NCI-H1694 treated with DMSO at 0.1 percent for 48 hours (cell line): ENCODE data around the gene CCDC30.
A peak's percentile ranks its signal among the peaks of the same experiment; 100 is the strongest.

ENCODE experiments used
- DNase-seq: peaks from one replicate; lab custom pipeline; 2025; lab: John Stamatoyannopoulos, UW

CCDC30 gene

GRCh38 chr1:42462828-42463763 lies at the start of gene CCDC30:
CCDC30 (plus strand) TSS chr1:42463286; CDS start chr1:42480552, 17,266 bp downstream.
- DNase-seq, result peak; percentile 98

- DNase-seq, result no peak
Measured at GRCh38 chr1:42414551-42415496, 48.3 kb upstream of the CCDC30 start.

- DNase-seq, result no peak
Measured at GRCh38 chr1:42417166-42417565, 45.9 kb upstream of the CCDC30 start.

GRCh38 chr1:42418516-42418915 lies 44.6 kb upstream of the CCDC30 start:
- DNase-seq, result no peak

GRCh38 chr1:42419126-42419821 lies 43.8 kb upstream of the CCDC30 start:
- DNase-seq, result peak; percentile 93

GRCh38 chr1:42420121-42420520 lies 43.0 kb upstream of the CCDC30 start:
- DNase-seq, result peak; percentile 37

- DNase-seq, result peak; percentile 98
Measured at GRCh38 chr1:42420911-42421585, 42.0 kb upstream of the CCDC30 start.

GRCh38 chr1:42422737-42423136 lies 40.3 kb upstream of the CCDC30 start:
- peak; percentile 89 for DNase-seq

GRCh38 chr1:42423681-42424080 lies 39.4 kb upstream of the CCDC30 start:
- DNase-seq, result peak; percentile 32

- DNase-seq, result no peak
Measured at GRCh38 chr1:42424201-42424600, 38.9 kb upstream of the CCDC30 start.

- no peak for DNase-seq
Measured at GRCh38 chr1:42427240-42427639, 35.8 kb upstream of the CCDC30 start.

- no peak for DNase-seq
Measured at GRCh38 chr1:42429603-42430002, 33.5 kb upstream of the CCDC30 start.

- DNase-seq, result no peak
Measured at GRCh38 chr1:42430286-42431135, 32.6 kb upstream of the CCDC30 start.

- DNase-seq, result no peak
Measured at GRCh38 chr1:42431514-42431913, 31.6 kb upstream of the CCDC30 start.

GRCh38 chr1:42432714-42433113 lies 30.4 kb upstream of the CCDC30 start:
- DNase-seq, result no peak

GRCh38 chr1:42433369-42433768 lies 29.7 kb upstream of the CCDC30 start:
- DNase-seq, result no peak

- DNase-seq, result no peak
Measured at GRCh38 chr1:42434340-42434739, 28.7 kb upstream of the CCDC30 start.

GRCh38 chr1:42439940-42440339 lies 23.1 kb upstream of the CCDC30 start:
- DNase-seq, result no peak

GRCh38 chr1:42442662-42443061 lies 20.4 kb upstream of the CCDC30 start:
- DNase-seq, result no peak

GRCh38 chr1:42449256-42449655 lies 13.8 kb upstream of the CCDC30 start:
- DNase-seq, result no peak
